GM19240 (cell line): ENCODE data around the gene P3H4.
"Not testable (repeated sequence)": the region's sequence is repeated elsewhere in the genome, so short reads cannot be mapped to it uniquely, and the experiment has no call there.

Source experiments
- DNase-seq: peaks from one replicate; pipeline ENCODE4 v3.0.0; 2011; ENCODE audit warnings: low spot score; ENCODE audit not compliant: insufficient read length

P3H4 gene

DNA sequence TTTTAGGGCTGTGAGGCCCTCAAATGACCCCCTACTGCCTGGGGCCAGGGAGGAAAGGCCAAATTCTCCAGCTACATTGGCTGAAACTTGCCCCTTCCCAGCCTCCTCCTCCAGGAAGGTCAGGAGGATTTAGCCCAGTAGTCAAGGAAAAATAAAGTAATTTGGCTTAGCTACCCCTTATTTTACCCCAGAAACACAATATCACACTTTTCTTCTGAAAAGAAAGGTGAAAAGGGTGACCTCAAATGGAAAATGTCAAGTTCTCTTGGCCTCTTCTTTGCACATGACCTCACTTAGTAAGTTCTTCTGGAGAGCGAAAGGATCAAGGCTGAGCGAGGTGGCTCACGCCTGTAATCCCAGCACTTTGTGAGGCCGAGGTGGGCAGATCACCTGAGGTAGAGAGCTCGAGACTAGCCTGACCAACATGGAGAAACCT, 17.2 kb downstream of the P3H4 start:
- no peak for DNase-seq

DNA sequence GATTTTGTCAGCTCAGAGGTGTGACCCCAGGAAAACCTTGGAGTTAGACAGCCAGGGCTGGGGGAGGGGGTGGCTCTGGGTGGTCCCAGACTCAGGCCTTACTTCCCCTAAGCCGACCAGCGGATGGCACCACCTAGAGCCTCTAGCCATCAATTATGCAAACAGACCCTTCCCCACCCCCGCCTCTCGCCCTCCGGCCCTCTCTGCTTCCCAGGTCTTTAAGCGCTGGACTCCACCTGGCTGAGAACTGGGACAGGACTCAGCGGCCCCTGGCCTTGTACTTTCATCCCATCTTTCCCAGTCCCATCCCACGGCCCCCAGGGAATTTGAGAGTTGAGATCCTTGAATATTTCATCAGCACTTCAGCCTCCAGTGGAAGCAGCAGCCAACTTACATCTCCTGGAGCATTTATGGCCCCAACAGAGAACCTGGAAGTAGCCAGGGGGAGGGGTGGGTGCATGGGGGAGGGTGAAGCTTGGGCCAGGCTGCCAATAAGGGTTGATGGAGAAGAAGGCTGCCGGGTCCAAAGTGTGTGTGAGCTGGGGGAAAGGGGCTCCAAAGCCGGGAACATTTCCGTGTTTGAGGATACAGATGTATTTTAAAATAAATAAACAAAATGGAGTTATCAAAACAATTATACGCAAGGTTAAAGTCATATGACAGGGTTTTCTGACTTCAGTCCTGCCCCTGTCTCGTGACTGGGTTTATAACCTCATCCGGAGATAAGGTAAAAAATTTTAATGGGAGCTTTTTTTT, 17.8 kb downstream of the P3H4 start:
- no peak for DNase-seq

DNA sequence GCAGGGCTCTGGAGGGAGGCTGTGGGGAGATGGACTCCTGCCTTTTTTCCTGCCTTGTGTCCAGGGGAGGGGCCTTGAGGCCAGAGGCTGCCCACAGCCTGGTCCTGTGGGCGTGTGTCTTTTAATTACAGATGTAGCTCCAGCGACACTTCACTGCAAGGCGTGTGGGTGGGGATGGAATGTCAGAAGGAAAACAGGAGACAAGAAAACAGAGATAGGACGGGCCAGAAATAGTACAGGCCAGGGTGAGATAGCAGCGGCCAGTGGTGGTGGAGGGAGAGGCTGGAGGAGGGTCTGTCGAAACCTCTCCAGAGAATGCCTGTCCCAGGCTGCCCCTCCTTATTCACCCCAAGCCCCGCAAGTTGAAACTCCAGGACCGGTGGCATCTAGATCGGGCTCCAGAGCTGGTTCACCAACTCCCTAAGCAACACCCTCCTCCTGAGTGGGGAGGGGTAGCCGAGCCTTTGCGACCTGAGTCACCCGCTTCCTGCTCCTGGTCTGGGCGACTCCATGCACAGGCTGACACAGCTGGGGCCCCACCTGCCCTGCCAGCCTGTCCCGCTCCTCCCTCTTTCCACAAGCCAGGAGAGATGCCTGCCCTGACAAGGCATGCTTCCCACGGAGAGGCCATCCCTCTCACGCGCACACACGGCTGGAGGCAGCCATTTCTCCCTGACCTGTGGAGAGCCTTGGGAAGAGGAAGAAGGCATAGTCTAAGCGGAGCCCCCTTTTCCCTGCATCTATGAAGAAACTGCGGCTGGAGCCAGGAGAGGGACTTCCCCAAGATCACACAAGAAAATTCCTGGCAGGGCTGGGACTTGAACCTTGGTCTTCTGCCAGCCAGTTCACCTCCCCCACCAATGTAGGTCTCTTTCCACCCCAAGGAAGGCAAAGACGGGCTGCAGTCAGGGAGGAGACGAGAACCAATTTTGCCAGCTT, 18.6 kb downstream of the P3H4 start:
- no peak for DNase-seq

DNA sequence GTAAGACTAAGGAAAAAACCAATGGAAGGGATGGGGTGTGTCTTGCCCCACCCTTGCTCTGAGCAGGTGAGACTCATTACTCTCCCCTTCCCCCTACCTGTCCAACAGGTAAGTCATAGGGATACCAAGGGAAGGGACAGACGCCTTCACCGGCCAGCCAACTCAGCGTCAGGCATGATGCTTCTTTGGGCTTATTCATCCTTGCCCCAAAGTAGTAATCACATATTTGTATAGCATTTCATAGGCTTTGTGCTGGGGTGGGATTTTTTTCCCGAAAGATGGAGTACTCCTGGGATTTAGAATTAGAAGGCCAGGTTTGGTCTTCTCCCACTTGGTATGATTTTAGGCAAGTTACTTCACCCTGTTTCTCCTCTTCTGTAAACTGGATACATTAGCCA, 24.7 kb downstream of the P3H4 start:
- DNase-seq = no peak

DNA sequence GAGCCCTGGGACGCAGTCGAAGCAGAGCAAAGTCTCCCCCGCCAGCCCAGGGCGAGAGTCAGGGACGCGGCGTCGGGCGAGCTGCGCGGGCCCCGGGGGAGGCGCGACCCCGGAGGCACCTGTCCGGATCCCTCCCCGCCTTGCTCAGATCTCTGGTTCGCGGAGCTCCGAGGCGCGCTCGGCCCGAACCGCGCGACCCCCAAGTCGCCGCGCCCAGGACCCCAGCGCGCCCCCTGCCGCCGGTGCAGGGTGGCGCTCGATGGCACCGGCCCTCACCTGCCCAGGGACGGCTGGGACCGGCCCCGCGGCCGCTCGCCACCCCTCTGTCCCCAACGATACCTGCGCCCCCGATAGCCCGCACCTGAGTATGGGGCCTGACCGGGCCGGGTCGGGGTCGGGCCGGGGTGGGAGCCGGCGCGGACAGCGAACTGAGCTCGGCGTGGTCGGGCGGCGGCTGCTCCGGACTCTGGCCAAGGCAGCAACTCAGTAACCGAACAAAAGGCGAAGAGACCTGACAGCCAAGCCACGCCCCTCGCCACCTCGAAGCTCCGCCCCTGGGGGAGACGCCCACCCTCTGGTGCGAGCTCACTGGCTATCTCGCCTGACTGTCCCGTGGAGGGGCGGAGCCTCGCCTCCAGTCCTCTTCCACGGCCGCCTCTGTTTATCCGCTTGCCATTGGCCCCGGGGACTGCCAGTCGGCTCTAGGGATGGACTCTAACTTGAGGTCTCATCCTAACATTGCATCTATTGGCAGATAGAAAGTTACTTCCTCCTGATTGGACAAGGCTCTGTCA, 25.3 kb downstream of the P3H4 start, which contains the start of gene JUP:
Gene JUP, minus strand, starts transcription at position 485 of the 794 bp plus-strand sequence. CDS start 14,857 bp downstream, outside the sequence.
- peak; percentile 94 for DNase-seq

DNA sequence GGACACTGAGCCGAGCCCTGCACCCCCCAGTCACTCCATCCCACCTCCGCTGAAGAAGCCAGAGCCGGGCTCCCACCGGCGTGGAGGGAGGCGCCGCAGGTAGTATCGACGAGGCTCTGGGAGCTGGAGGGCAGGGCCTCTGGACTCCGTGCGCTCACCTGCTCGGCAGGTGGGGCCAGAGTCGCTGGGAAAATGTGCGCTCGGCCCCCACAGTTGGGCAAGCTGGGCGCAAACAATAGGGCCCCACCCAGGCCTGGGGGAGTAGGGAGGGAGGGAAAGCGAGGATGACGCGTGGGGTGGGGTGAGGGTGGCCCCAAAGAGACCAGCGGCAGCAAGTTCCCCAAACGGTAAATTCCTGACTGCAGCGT, 25.9 kb downstream of the P3H4 start:
- DNase-seq = no peak

DNA sequence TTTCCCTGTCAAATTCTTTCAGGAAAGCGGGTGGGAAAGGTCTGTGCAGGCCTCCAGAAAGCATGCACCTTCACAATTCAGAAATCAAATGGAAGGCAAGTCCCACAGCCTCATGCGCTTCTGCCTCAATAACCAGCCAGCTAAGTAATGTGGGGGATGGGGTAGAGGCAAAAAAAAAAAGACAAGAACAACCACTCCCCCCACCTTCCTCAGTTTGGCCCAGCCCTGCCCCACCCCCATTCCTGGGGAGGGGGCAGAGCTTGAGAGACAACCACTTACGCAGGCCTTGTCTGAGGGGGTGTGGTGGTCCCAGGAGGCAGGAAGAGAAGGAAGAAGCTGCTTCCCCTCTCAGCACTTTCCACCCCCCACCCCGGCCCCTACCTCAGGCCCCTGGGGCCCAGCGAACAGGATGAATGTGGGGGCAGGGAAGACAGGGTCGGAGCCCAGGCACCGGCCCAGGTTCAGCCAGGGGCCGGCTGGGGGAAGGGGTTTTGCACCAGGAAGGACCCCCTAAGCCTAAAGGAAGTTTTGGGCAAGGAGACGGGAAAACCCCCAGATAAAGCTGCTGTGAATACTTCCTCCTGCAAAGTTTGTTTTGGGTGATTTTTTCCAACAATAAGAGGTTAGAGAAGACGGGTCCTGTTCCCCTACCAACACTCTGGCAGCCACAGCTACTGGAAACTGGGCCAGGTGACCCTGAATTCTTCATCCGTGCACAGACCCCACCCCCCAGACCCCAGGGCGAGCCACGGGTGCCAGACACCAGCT, 26.5 kb downstream of the P3H4 start:
- DNase-seq = no peak

DNA sequence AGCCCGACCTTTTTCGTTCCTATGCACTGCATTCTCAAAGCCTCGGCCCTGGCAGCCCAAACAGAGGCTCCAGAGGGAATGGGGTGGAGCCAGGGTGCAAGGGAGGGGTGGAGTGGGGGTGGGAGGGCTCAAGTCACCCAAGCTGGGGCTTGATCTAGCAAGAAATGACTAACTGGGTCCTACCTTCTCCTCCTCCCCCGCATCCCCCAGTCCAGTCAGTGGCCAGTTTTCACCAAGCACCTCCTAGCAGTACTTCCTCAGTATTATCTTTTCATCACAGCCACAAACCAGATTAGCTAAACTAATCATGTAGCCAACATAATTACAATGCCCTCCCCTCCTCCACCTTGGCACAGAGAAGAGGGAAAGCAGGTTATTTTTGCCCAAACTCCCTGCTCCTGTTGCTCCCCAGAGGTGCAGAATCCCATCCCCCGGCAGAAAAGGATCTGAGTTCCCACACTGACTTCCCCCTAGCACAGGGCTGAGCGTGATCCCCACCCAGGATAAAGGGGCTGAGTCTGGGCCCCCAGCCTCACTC, 27.5 kb downstream of the P3H4 start:
- DNase-seq = peak; percentile 33

DNA sequence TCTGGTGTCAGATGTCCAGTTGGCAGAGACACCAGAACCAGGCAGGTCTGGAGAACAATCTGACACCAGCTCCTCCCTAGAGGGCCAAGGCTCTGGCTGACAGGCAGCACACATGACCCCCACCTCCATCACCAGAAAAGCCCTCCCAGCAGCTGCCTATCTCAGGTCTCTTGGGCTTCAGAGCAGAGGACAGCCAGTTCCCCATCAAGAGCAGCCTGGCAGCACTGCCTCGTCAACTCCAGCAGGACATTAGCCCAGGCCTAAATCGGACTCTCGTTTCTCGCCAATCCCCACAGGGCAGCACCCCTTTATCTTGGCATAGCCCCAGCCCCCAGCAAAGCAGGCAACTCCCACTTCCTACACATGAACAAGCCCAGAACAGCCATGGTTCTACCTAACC, 29.6 kb downstream of the P3H4 start:
- DNase-seq = no peak

DNA sequence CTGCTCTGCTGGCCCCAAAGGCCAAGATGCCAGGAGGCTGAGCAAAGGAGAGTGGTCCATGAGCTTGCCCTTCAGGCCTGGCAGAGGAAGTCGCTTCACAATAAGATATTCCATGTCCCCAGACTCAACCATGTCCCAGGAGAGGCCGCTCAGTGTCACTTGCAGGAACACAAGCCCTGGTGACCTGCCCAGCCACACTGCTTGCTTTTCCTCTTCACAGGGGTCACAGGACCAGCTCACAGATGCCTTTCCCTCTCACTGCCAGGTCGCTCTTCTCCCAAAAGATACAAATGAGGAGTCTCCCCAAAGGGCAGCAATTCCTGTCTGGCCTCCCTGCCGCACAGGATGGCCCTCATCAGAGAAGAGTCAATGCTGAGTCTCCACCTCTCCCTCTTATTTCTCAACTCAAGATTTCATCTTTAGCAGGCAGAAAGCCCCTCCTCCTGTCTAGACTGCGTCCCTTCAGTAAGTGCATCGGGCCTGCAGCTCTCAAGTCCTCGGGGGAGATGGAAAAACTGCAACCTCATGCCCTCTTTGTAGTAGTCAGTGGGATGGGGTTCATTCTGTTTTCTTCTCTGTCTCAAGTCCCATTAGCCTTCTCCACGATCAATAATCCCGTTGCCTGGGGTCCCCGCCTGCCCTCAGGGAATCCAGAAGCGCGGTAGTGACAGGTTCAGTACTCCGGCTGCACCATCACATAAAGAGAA, 30.2 kb downstream of the P3H4 start:
- no peak for DNase-seq

DNA sequence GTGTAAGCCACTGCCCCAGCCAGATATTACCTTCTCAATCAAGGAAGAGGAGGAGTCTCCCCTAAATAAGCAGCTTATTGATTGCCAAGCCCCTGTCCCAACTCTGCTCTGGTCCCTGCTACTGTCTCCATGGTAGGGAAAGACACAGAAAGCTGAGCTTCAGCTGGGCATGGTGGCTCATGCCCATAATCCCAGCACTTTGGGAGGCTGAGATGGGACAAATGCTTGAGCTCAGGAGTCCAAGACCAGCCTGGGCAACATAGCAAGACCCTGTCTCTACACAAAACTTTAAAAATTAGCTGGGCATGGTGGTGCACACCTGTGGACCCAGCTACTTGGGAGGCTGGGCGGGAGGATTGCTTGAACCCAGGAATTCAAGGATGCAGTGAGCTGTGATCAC, 31.8 kb downstream of the P3H4 start:
- DNase-seq = no peak

DNA sequence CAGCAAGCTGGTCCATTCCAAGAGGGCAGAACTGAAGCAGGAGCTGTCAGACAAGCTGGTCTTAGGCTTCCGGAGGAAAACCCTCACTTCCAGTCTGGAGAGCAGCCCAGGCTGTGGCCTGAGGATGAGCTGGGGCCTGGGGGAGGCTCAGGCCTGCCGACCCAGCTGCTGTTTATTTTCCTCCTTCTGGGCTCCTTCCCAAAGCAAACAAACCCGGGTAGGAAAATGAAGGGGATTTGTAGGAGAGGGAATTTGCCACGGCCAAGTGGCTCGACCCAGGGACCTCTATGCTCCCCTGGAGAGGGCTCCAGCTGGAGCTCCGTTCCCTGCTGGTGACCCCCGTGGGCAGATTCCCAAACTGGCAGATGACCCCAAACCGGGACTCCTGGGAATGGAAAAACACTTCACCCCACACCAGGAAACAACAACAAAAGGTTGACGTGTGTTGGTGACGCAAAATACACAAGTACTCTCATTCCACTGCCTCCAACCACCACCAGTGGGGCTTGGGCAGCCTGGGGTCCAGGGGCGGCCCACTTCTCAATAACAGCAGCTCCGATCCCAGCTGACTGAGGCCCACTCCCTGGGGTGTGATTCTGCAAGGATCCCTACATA, 34.1 kb downstream of the P3H4 start:
- DNase-seq = no peak

DNA sequence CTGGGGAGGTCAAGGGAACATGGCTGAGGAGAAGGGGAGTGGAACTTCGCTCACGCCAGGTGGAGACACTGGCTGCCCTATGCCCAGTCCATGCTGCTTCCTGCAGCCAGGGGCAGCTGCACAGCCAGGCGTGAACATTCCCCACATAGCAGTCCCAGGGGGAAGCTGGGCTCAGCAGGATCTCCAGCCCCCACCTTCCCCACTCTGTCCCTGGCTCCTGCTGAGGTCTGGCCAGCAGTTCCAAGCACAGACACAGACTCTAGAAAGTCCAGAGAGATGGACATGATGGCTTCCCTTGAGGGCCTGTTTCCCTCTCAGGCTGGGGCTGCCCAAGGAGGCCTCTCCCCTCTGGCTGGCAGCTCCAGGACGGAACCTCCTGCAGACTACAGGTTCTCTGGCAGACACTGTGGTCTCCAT, 34.6 kb downstream of the P3H4 start:
- DNase-seq = no peak

DNA sequence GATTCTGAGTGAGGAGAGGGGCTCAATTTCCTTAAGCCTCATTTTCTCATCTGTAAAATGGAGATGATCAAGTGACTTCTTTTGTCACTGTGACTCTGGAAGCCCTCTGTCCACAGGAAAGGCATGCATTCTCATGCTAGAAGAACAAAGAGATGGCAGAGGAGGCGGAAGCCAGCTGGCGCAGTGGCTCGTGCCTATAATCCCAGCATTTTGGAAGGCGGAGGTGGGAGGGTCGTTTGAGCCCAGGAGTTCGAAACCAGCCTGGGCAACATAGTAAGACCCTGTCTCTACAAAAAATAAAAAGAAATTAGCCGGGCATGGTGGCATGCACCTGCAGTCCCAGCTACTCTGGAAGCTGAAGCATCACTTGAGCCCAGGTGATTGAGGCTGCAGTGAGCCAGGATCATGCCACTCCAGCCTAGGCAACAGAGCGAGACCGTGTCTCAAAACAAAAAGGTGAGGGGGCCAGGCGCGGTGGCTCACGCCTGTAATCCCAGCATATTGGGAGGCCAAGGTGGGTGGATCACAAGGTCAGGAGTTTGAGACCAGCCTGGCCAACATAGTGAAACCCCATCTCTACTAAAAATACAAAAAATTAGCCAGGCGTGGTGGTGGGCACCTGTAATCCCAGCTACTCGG, 35.4 kb downstream of the P3H4 start:
- not testable (repeated sequence) for DNase-seq

DNA sequence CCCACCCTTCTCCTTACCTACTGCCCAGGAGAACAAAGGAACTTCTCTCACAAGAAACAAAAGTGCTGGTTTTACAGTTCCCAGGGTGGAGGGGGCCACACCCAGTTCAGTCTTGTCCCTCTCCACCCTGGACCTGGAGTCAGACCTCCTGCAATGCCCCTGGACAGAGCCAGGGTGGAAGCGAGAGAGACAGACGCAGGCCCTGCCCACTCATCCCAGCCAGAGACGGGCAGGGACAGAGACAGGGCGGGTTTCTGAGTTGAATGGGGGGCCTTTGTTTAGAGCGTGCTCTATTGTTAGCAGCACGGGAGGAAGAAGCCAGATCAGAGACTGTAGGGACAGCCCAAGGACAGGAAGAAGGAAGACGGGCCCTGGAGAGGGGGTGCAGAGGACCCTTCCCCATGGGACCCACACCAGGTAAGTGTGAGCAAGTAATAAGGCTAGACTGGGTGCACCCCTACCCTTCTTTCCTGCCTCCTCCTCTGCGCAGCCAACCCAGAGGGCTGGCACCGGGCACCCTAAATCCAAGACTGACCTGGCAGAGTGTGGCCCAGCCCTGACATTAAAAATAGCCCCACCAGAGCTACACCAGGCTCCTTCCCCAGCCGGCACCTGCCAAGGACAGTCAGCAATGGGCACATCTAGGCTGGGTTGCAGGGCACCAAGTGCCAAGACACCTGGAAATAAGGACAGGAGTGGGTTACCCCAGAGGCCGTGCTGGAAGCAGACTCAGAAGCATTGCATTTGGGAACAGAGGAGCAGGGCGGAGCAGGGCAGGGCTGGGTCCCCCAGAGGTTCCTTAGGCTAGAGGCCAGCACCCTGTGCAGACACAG, 36.1 kb downstream of the P3H4 start:
- no peak for DNase-seq

DNA sequence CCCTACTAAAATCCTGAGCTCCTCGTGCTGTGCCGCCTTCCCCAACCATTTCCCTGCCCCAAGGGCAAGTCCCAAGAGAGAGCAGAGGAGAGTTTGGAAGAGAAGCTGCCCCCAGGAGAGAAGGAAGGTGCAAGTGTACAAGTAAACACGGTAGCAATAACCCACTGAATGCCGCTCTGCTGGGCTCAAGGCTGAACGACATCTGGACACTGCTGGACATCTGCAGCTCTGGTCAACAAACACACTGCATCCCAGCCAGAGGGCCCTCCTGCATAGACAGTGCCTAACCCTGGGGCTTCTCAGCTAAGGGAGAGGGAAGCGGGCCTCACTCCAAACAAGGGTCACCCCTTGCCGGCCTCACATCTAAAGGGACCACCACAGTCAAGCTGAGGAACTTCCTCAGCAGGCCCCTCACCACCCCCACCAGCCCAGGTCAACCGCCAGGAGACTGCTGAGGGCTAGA, 38.0 kb downstream of the P3H4 start:
- no peak for DNase-seq

DNA sequence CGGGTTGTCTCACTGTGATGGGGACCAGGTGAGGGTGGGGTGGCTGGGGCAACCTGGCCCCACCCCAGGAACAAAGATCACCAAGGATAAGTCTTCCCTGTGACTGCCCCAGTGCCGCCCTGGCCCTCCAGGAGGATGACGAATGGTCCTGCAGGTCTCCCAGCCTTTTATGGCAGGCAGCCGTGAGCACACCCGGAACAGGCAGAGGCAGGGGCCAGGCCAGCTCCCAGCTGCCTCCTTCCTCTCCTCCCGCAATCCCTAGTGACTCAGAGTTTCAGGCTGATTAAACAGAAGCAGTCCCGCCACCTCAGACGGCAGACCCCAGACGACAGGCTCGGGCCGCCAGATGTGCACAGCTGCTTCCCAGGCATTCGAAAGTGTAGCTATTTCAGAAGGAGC, 38.6 kb downstream of the P3H4 start:
- no peak for DNase-seq

DNA sequence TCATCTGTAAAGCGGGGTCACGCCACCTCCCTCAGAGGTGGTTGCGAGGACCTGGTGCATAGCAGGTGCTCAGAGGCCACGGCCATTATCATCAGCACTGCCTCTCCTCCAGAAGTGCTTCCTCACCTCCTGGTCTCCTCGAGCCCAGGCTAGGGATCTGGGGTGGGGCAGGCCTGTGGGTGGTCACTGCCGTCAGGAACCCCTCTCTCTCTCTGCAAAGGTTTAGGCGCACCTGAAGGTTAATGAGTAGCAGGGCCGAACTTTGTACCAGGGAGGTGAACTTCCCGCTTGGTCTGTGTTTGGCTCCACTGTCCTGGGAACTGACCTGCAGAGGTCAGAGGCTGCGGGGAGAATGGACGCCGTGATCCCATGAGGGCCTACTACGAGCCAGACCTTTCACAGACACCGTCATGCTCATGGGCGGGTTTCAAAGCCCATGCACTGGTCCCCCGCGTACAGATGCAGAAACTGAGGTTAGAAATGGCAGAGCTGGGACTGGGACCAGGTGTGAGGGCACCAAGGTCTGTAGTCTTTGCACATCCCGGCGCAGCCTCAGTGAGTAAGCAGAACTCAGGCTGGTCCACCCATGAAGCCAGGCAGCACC, 39.1 kb downstream of the P3H4 start:
- no peak for DNase-seq
